Smooth muscle cell (in vitro differentiated cells): ENCODE measurements around the gene PEF1. TPM values are rescaled to one million over a fixed set of nuclear protein-coding genes. Genes with fewer than 3 reads are reported as not detected.

Experiments used
- DNase-seq: peaks from one replicate; lab custom pipeline; 2025; ENCODE audit not compliant: unreplicated experiment; lab: John Stamatoyannopoulos, UW
- H2AFZ ChIP-seq: fragments of 200-600 bp; sonication (generic); 2 replicates; pipeline ENCODE4 v1.6.0; 2016; ENCODE audit warnings: antibody characterized with exemption, low read depth, mild to moderate bottlenecking
- H3F3A ChIP-seq: fragments of 200-600 bp; sonication (generic); 2 replicates; pipeline ENCODE4 v1.6.0; 2017; ENCODE audit warnings: antibody characterized with exemption, low read depth
- H3K27ac ChIP-seq: fragments of 200-600 bp; sonication (generic); 2 replicates; pipeline ENCODE4 v1.5.1; 2016; ENCODE audit warnings: low read depth, mild to moderate bottlenecking
- H3K27me3 ChIP-seq: fragments of 200-600 bp; sonication (generic); 2 replicates; pipeline ENCODE4 v1.6.1; 2016; ENCODE audit warnings: low read depth, mild to moderate bottlenecking
- H3K36me3 ChIP-seq: fragments of 200-600 bp; sonication (generic); 2 replicates; pipeline ENCODE4 v1.5.1; 2016; ENCODE audit warnings: low read depth
- H3K4me1 ChIP-seq: fragments of 200-600 bp; sonication (generic); 2 replicates; pipeline ENCODE4 v1.5.1; 2016; ENCODE audit warnings: low read depth
- H3K4me2 ChIP-seq: fragments of 200-600 bp; sonication (generic); 2 replicates; pipeline ENCODE4 v1.6.0; 2016; ENCODE audit warnings: mild to moderate bottlenecking
- H3K4me3 ChIP-seq: fragments of 200-600 bp; sonication (generic); 2 replicates; pipeline ENCODE4 v1.5.1; 2016; ENCODE audit warnings: mild to moderate bottlenecking
- H3K79me2 ChIP-seq: fragments of 200-600 bp; sonication (generic); 2 replicates; pipeline ENCODE4 v1.6.0; 2016; ENCODE audit warnings: low read depth, mild to moderate bottlenecking
- H3K9ac ChIP-seq: fragments of 200-600 bp; sonication (generic); 2 replicates; pipeline ENCODE4 v1.6.0; 2016; ENCODE audit warnings: low read depth
- H3K9me3 ChIP-seq: fragments of 200-600 bp; sonication (generic); replicated peaks from 2 replicates; pipeline ENCODE4 v1.5.1; 2016; ENCODE audit warnings: low read depth
- H4K20me1 ChIP-seq: fragments of 200-600 bp; sonication (generic); 2 replicates; pipeline ENCODE4 v1.6.0; 2016; ENCODE audit warnings: low read depth
- CTCF ChIP-seq: fragments of 200-600 bp; sonication (generic); IDR thresholded peaks from 2 replicates; pipeline ENCODE4 v1.5.1; 2017; ENCODE audit warnings: borderline replicate concordance, mild to moderate bottlenecking, antibody characterized with exemption; ENCODE audit not compliant: insufficient read depth, poor library complexity, severe bottlenecking
- WGBS: methylation state at CpG from one replicate; pipeline ENCODE4 v1.1.7; 2016; ENCODE audit warnings: low lambda C conversion rate; 5-methylcytosine and 5-hydroxymethylcytosine counted together
- polyA plus RNA-seq: library from polyadenylated mRNA; unstranded; fragments of >200 nt; fragmentation: Nextera tagmentation; extraction: Ambion mirVana; gene quantifications from 2 replicates; pipeline ENCODE4 v1.2.1, GENCODE V29; 2016
- total RNA-seq: library from RNA; depleted of rRNA; stranded (reverse); fragments of >200 nt; gene quantifications from 2 replicates; pipeline ENCODE4 v1.2.3, GENCODE V29; 2014

PEF1 gene
- total and polyA plus RNA-seq, 2 experiments from 2014 or later, result 61.4 to 77.1 TPM

- Histone ChIP-seq H3K36me3 (no peaks in the 10 kb centered on the region), H3K9me3 (no peaks in the 10 kb centered on the region), H2AFZ (no peak overlapping the region), H3K9ac (no peak overlapping the region), H3K27me3 (no peaks in the 10 kb centered on the region), H3F3A (no peaks in the 10 kb centered on the region), H4K20me1 (no peaks in the 10 kb centered on the region), H3K27ac (no peak overlapping the region), H3K4me2 (no peak overlapping the region), H3K4me1 (no peaks in the 10 kb centered on the region), H3K79me2 (no peaks in the 10 kb centered on the region), H3K4me3 (no peak overlapping the region)
- DNase-seq, result no peak
- TF ChIP-seq CTCF, result no peak
- WGBS, result 95% methylated on average over 5 of the region's 5 CpGs
These were observed 37.3 kb downstream of the PEF1 start for GRCh38 chr1:31607360-31607759.

- H4K20me1 ChIP-seq, result no peaks in the 10 kb centered on the region
- no peak overlapping the region for H3K4me2 ChIP-seq
- 83% methylated on average over 4 of the region's 4 CpGs for WGBS
These were observed 38.7 kb downstream of the PEF1 start for GRCh38 chr1:31605908-31606427.

GRCh38 chr1:31602081-31602480 is 42.6 kb downstream of the PEF1 start:
- Histone ChIP-seq H3K27me3 (no peaks in the 10 kb centered on the region), H3K79me2 (no peaks in the 10 kb centered on the region), H3K36me3 (no peaks in the 10 kb centered on the region), H3K27ac (no peak overlapping the region), H3F3A (no peaks in the 10 kb centered on the region), H3K4me3 (no peak overlapping the region), H3K4me2 (no peak overlapping the region), H3K9me3 (no peaks in the 10 kb centered on the region), H4K20me1 (no peaks in the 10 kb centered on the region), H3K9ac (no peak overlapping the region), H3K4me1 (no peaks in the 10 kb centered on the region), H2AFZ (no peak overlapping the region)
- DNase-seq, result no peak
- 91% methylated on average over 2 of the region's 2 CpGs for WGBS
- no peak for TF ChIP-seq CTCF

More at GRCh38 chr1:31605908-31606427, 38.7 kb downstream of the PEF1 start:
- Histone ChIP-seq H3K9ac (no peak overlapping the region), H2AFZ (no peak overlapping the region), H3K27ac (no peak overlapping the region), H3K79me2 (no peaks in the 10 kb centered on the region), H3K9me3 (no peaks in the 10 kb centered on the region), H3K36me3 (no peaks in the 10 kb centered on the region), H3K4me1 (no peaks in the 10 kb centered on the region), H3F3A (no peaks in the 10 kb centered on the region), H3K27me3 (no peaks in the 10 kb centered on the region), H3K4me3 (no peak overlapping the region)
- no peak for TF ChIP-seq CTCF
- DNase-seq, result no peak

- 97% methylated on average over 2 of the region's 2 CpGs for WGBS
- Histone ChIP-seq H3K9ac (no peak overlapping the region), H2AFZ (no peak overlapping the region), H3K36me3 (no peaks in the 10 kb centered on the region), H3F3A (no peaks in the 10 kb centered on the region), H4K20me1 (no peaks in the 10 kb centered on the region), H3K79me2 (no peaks in the 10 kb centered on the region), H3K4me3 (no peak overlapping the region), H3K27me3 (no peaks in the 10 kb centered on the region), H3K9me3 (no peaks in the 10 kb centered on the region), H3K27ac (no peak overlapping the region), H3K4me1 (no peaks in the 10 kb centered on the region), H3K4me2 (no peak overlapping the region)
- DNase-seq, result no peak
- no peak for TF ChIP-seq CTCF
These were observed 44.0 kb downstream of the PEF1 start for GRCh38 chr1:31600641-31601040.
